IPS DF 19.7 (cell line): ENCODE data around the gene NRG2.

Source experiments
- DNase-seq: peaks from one replicate; pipeline ENCODE4 v3.0.0-alpha.2; 2013; ENCODE audit warnings: low read depth, low spot score

The NRG2 gene

GRCh38 chr5:140010798-140011197 lies 32.3 kb downstream of the NRG2 start:
- DNase-seq = no peak

- no peak for DNase-seq
Measured at GRCh38 chr5:140007311-140007710, 35.8 kb downstream of the NRG2 start.

- DNase-seq = no peak
Measured at GRCh38 chr5:140005145-140005591, 37.9 kb downstream of the NRG2 start.

- no peak for DNase-seq
Measured at GRCh38 chr5:140004174-140004573, 38.9 kb downstream of the NRG2 start.

GRCh38 chr5:140003519-140003918 lies 39.6 kb downstream of the NRG2 start:
- DNase-seq = no peak

GRCh38 chr5:140000332-140000731 lies 42.8 kb downstream of the NRG2 start:
- no peak for DNase-seq

GRCh38 chr5:139998837-139999236 lies 44.3 kb downstream of the NRG2 start:
- no peak for DNase-seq

- no peak for DNase-seq
Measured at GRCh38 chr5:139997276-139997675, 45.8 kb downstream of the NRG2 start.

- no peak for DNase-seq
Measured at GRCh38 chr5:139995929-139996328, 47.2 kb downstream of the NRG2 start.

- no peak for DNase-seq
Measured at GRCh38 chr5:139994234-139994633, 48.9 kb downstream of the NRG2 start.

- DNase-seq = no peak
Measured at GRCh38 chr5:139985733-139986132, 57.4 kb downstream of the NRG2 start.

GRCh38 chr5:139985290-139985689 lies 57.8 kb downstream of the NRG2 start:
- no peak for DNase-seq

GRCh38 chr5:139984816-139985215 lies 58.3 kb downstream of the NRG2 start:
- no peak for DNase-seq

GRCh38 chr5:139982975-139983240 lies 60.2 kb downstream of the NRG2 start:
- no peak for DNase-seq

- no peak for DNase-seq
Measured at GRCh38 chr5:139982157-139982974, 60.7 kb downstream of the NRG2 start.

GRCh38 chr5:139980765-139981164 lies 62.3 kb downstream of the NRG2 start:
- no peak for DNase-seq

- DNase-seq = no peak
Measured at GRCh38 chr5:139979943-139980342, 63.2 kb downstream of the NRG2 start.

GRCh38 chr5:139979518-139979917 lies 63.6 kb downstream of the NRG2 start:
- no peak for DNase-seq

- DNase-seq = no peak
Measured at GRCh38 chr5:139976703-139977102, 66.4 kb downstream of the NRG2 start.

GRCh38 chr5:139975942-139976341 lies 67.2 kb downstream of the NRG2 start:
- no peak for DNase-seq

- DNase-seq = no peak
Measured at GRCh38 chr5:139975306-139975705, 67.8 kb downstream of the NRG2 start.

GRCh38 chr5:139974661-139975060 lies 68.4 kb downstream of the NRG2 start:
- no peak for DNase-seq

- DNase-seq = no peak
Measured at GRCh38 chr5:139971202-139971725, 71.8 kb downstream of the NRG2 start.

- no peak for DNase-seq
Measured at GRCh38 chr5:139969318-139969717, 73.8 kb downstream of the NRG2 start.
